HFFc6 (cell line): Measurements from ENCODE around the gene SGMS1. TPM values are rescaled to one million over a fixed set of nuclear protein-coding genes. Genes with fewer than 3 reads are reported as not detected.
A peak's percentile ranks its signal among the peaks of the same experiment; 100 is the strongest.

ENCODE experiments used
- DNase-seq: peaks from one replicate; pipeline ENCODE4 v3.0.0-alpha.2; 2018
- H3K27ac Mint-ChIP-seq: 2 replicates; pipeline ENCODE4 v1.8.0; 2020; ENCODE audit warnings: mild to moderate bottlenecking, mixed read lengths
- H3K27me3 Mint-ChIP-seq: 2 replicates; pipeline ENCODE4 v1.8.0; 2021; ENCODE audit warnings: mild to moderate bottlenecking, moderate library complexity, mixed read lengths; ENCODE audit not compliant: insufficient read depth
- H3K36me3 Mint-ChIP-seq: 2 replicates; pipeline ENCODE4 v1.8.0; 2021; ENCODE audit warnings: low read depth, mixed read lengths
- H3K4me1 Mint-ChIP-seq: 2 replicates; pipeline ENCODE4 v1.8.0; 2020; ENCODE audit warnings: low read depth, mixed read lengths
- H3K4me3 Mint-ChIP-seq: 2 replicates; pipeline ENCODE4 v1.8.0; 2020; ENCODE audit warnings: mild to moderate bottlenecking, moderate library complexity, mixed read lengths
- H3K9me3 Mint-ChIP-seq: 2 replicates; pipeline ENCODE4 v1.8.0; 2020; ENCODE audit warnings: mild to moderate bottlenecking, mixed read lengths
- total RNA-seq, 6 experiments: library from RNA; stranded (reverse); fragmentation: NEBNext Ultra II Directional; extraction: Animal tissue kit (Norgen Biotek cat#: 25700); gene quantifications; 2 replicates in 1 of 6; 3 replicates in 5 of 6; pipeline ENCODE4 v1.2.3, GENCODE V29; 2021
- TF ChIP-seq, protein P1 (sequence below): fragments of 200-600 bp; sonication (generic); IDR thresholded peaks from 2 replicates; pipeline ENCODE4 v1.5.0; 2021; ENCODE audit warnings: antibody characterized with exemption, mild to moderate bottlenecking

The SGMS1 gene
- total RNA-seq, 6 experiments from 2014 or later, result 19.6 to 27.5 (median 24.6) TPM

DNA sequence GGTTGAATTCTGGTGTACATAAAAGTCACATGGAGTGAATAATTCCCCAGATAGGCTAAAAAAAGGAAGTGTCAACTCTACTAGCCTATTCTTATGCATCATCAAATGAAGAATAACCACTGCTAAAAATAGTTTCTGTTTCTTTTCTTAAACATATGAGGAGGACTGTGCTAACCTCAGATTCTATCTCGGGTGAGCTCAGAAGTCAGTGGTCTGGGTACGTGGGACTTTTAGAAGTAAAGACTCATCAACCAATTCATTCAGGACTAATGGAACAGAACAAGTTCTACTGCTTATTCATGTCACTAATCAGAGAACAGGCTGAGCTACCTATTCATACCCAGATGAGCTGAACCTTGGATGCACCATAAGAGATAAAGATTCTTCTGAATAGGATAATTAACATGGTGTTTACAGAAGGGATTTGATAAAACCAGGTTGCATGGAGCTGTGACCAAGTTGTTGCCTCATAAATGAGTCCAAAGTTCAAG, 362.9 kb downstream of the SGMS1 start:
- Mint-ChIP-seq H3K27me3 (peaks cover 26% of the 10 kb centered on the region), H3K36me3 (no peaks in the 10 kb centered on the region), H3K27ac (no peak overlapping the region), H3K4me3 (no peak overlapping the region), H3K4me1 (no peaks in the 10 kb centered on the region), H3K9me3 (peaks cover 4% of the 10 kb centered on the region; the same call in 1 of the 2 replicates)
- TF ChIP-seq, protein P1, sequence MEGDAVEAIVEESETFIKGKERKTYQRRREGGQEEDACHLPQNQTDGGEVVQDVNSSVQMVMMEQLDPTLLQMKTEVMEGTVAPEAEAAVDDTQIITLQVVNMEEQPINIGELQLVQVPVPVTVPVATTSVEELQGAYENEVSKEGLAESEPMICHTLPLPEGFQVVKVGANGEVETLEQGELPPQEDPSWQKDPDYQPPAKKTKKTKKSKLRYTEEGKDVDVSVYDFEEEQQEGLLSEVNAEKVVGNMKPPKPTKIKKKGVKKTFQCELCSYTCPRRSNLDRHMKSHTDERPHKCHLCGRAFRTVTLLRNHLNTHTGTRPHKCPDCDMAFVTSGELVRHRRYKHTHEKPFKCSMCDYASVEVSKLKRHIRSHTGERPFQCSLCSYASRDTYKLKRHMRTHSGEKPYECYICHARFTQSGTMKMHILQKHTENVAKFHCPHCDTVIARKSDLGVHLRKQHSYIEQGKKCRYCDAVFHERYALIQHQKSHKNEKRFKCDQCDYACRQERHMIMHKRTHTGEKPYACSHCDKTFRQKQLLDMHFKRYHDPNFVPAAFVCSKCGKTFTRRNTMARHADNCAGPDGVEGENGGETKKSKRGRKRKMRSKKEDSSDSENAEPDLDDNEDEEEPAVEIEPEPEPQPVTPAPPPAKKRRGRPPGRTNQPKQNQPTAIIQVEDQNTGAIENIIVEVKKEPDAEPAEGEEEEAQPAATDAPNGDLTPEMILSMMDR, result no peak
- DNase-seq, result peak; percentile 28

Other genes with a start within 250 kb of the SGMS1 start
- gene ASAH2B, start 116.0 kb upstream of the SGMS1 start, total RNA-seq, result 1 to 10 TPM; 4.0 to 7.7 (median 5.5) TPM